Breast epithelium (tissue), 4 donors: Measurements from ENCODE around the gene ZGPAT. TPM values are rescaled to one million over a fixed set of nuclear protein-coding genes. Genes with fewer than 3 reads are reported as not detected.

Source experiments
- DNase-seq, 2 donors: peaks; one replicate each; pipeline ENCODE4 v3.0.0-alpha.2; 2019; ENCODE audit warnings: low spot score in 2 of 2
- H3K27ac ChIP-seq, 2 donors: fragments of 200-600 bp; sonication (generic) in 1 of 2; one replicate each; pipeline ENCODE4 v1.5.1; 2016 to 2019; ENCODE audit warnings: mild to moderate bottlenecking in 1 of 2
- H3K27me3 ChIP-seq, 2 donors: fragments of 200-600 bp; sonication (generic) in 1 of 2; one replicate each; pipeline versions ENCODE4 v1.5.1 to v1.6.0; 2017 to 2019; ENCODE audit warnings: control low read depth in 1 of 2, mild to moderate bottlenecking in 1 of 2
- H3K36me3 ChIP-seq: fragments of 200-600 bp; one replicate; pipeline ENCODE4 v1.5.1; 2019
- H3K4me1 ChIP-seq, 2 donors: fragments of 200-600 bp; sonication (generic); one replicate each; pipeline ENCODE4 v1.5.1; 2016 to 2019; ENCODE audit warnings: control low read depth in 1 of 2
- H3K4me3 ChIP-seq, 3 donors: fragments of 200-600 bp; sonication (generic); 1 replicate in 2 of 3; 2 replicates in 1 of 3; pipeline ENCODE4 v1.5.1; 2016 to 2019; ENCODE audit warnings: mild to moderate bottlenecking in 3 of 3, moderate library complexity in 2 of 3
- H3K9me3 ChIP-seq, 2 donors: fragments of 200-600 bp; sonication (generic) in 1 of 2; one replicate each; pipeline ENCODE4 v1.5.1; 2016 to 2019; ENCODE audit warnings: control low read depth in 1 of 2
- CTCF ChIP-seq, 3 donors: fragments of 450-650 bp; IDR thresholded peaks; one replicate each; pipeline ENCODE4 v1.5.1; 2016 to 2017; ENCODE audit warnings: antibody characterized with exemption in 3 of 3, mild to moderate bottlenecking in 3 of 3, moderate library complexity in 3 of 3
- POLR2A ChIP-seq: fragments of 450-650 bp; IDR thresholded peaks from one replicate; pipeline ENCODE4 v1.6.1; 2016; ENCODE audit warnings: antibody characterized with exemption, mild to moderate bottlenecking, moderate library complexity
- POLR2AphosphoS5 ChIP-seq, 3 donors: sonication (generic); formaldehyde crosslinking; IDR thresholded peaks; one replicate each; pipeline ENCODE4 v1.6.1; 2017; ENCODE audit warnings: antibody characterized with exemption in 3 of 3
- intact Hi-C: fragments of 100-400 bp; cut with DNase I; formaldehyde crosslinking; loops from one replicate; pipeline ENCODE4 v1.15.1; 2023; ENCODE audit warnings: low total_unique reads
- total RNA-seq, 3 donors: library from RNA; depleted of rRNA; stranded (reverse); fragments of >200 nt; gene quantifications; one replicate each; pipeline ENCODE4 v1.1.0, GENCODE V29; 2016

Gene ZGPAT
- total RNA-seq, 3 donors from 2014 or later, result 17.6 to 26.9 (median 24.9) TPM

GRCh38 chr20:63765902-63766301 is 58.1 kb downstream of the ZGPAT start:
- H3K4me1 ChIP-seq, result no peaks in the 10 kb centered on the region
- no peaks in the 10 kb centered on the region for H3K36me3 ChIP-seq
- no peaks in the 10 kb centered on the region for H3K27me3 ChIP-seq
- H3K27ac ChIP-seq, result no peak overlapping the region
- DNase-seq, result no peak
- H3K4me3 ChIP-seq, result no peak overlapping the region
- no peaks in the 10 kb centered on the region for H3K9me3 ChIP-seq
- intact Hi-C loops, result no loop called here
- TF ChIP-seq CTCF (IDR thresholded peaks at IDR 0.05) (no peak), POLR2A (no peak), POLR2AphosphoS5 (IDR thresholded peaks at IDR 0.05) (no peak)

- H3K36me3 ChIP-seq, result no peaks in the 10 kb centered on the region
- no peak overlapping the region for H3K4me3 ChIP-seq
- intact Hi-C loops, result no loop called here
- H3K9me3 ChIP-seq, result no peaks in the 10 kb centered on the region
- no peaks in the 10 kb centered on the region for H3K4me1 ChIP-seq
- no peak for DNase-seq
- H3K27ac ChIP-seq, result no peak overlapping the region
- no peaks in the 10 kb centered on the region for H3K27me3 ChIP-seq
- TF ChIP-seq POLR2AphosphoS5 (IDR thresholded peaks at IDR 0.05) (no peak), CTCF (IDR thresholded peaks at IDR 0.05) (no peak), POLR2A (no peak)
Observed at GRCh38 chr20:63766695-63767426, 59.0 kb downstream of the ZGPAT start.

GRCh38 chr20:63767456-63767855 is 59.6 kb downstream of the ZGPAT start:
- intact Hi-C loops, result no loop called here
- no peak overlapping the region for H3K27ac ChIP-seq
- no peaks in the 10 kb centered on the region for H3K4me1 ChIP-seq
- no peaks in the 10 kb centered on the region for H3K9me3 ChIP-seq
- no peak overlapping the region for H3K4me3 ChIP-seq
- H3K36me3 ChIP-seq, result no peaks in the 10 kb centered on the region
- no peak for DNase-seq
- no peak for TF ChIP-seq CTCF (IDR thresholded peaks at IDR 0.05)
- no peaks in the 10 kb centered on the region for H3K27me3 ChIP-seq

- Histone ChIP-seq H3K27ac (no peak overlapping the region), H3K9me3 (no peaks in the 10 kb centered on the region), H3K4me1 (no peaks in the 10 kb centered on the region), H3K36me3 (no peaks in the 10 kb centered on the region), H3K27me3 (no peaks in the 10 kb centered on the region), H3K4me3 (no peak overlapping the region)
- no peak for DNase-seq
- intact Hi-C loops, result no loop called here
- TF ChIP-seq CTCF (IDR thresholded peaks at IDR 0.05) (no peak), POLR2A (no peak), POLR2AphosphoS5 (IDR thresholded peaks at IDR 0.05) (no peak)
Observed at GRCh38 chr20:63767886-63768285, 60.0 kb downstream of the ZGPAT start.

- intact Hi-C loops, result no loop called here
- Histone ChIP-seq H3K4me3 (no peak overlapping the region), H3K36me3 (no peaks in the 10 kb centered on the region), H3K4me1 (no peaks in the 10 kb centered on the region), H3K27ac (no peak overlapping the region), H3K9me3 (no peaks in the 10 kb centered on the region), H3K27me3 (no peaks in the 10 kb centered on the region)
- DNase-seq, result no peak
- TF ChIP-seq POLR2A, result no peak
- TF ChIP-seq POLR2AphosphoS5 (IDR thresholded peaks at IDR 0.05), result no peak
- no peak for TF ChIP-seq CTCF (IDR thresholded peaks at IDR 0.05)
Observed at GRCh38 chr20:63768591-63769515, 61.0 kb downstream of the ZGPAT start.
